Keratinocyte (primary cell): ENCODE measurements around the gene C14orf119.

ENCODE experiments used
- EZH2 ChIP-seq: IDR thresholded peaks from one replicate; pipeline ENCODE4 v1.6.1; 2012; ENCODE audit warnings: inconsistent platforms, mild to moderate bottlenecking, low read length, moderate library complexity
- TF ChIP-seq, protein P1 (sequence below), 3 experiments: IDR thresholded peaks in 1 of 3; conservative IDR thresholded peaks in 1 of 3; optimal IDR thresholded peaks in 1 of 3; 2 replicates in 2 of 3; 3 replicates in 1 of 3; pipeline versions ENCODE3 to v1.5.1; 2011; ENCODE audit warnings: low read length in 3 of 3, mild to moderate bottlenecking in 3 of 3, moderate library complexity in 2 of 3, control low read depth in 1 of 3, inconsistent platforms in 1 of 3; ENCODE audit not compliant: insufficient read depth in 2 of 3; ENCODE audit errors: extremely low read depth in 1 of 3

- no peak for TF ChIP-seq EZH2
- TF ChIP-seq, protein P1, sequence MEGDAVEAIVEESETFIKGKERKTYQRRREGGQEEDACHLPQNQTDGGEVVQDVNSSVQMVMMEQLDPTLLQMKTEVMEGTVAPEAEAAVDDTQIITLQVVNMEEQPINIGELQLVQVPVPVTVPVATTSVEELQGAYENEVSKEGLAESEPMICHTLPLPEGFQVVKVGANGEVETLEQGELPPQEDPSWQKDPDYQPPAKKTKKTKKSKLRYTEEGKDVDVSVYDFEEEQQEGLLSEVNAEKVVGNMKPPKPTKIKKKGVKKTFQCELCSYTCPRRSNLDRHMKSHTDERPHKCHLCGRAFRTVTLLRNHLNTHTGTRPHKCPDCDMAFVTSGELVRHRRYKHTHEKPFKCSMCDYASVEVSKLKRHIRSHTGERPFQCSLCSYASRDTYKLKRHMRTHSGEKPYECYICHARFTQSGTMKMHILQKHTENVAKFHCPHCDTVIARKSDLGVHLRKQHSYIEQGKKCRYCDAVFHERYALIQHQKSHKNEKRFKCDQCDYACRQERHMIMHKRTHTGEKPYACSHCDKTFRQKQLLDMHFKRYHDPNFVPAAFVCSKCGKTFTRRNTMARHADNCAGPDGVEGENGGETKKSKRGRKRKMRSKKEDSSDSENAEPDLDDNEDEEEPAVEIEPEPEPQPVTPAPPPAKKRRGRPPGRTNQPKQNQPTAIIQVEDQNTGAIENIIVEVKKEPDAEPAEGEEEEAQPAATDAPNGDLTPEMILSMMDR (optimal IDR thresholded peaks at IDR 0.05 in 1 of 3, IDR thresholded peaks at IDR 0.05 in 1 of 3, conservative IDR thresholded peaks at IDR 0.05 in 1 of 3; ENCODE audit: extremely low read depth in 1 of 3, insufficient read depth in 2 of 3, low read length in 3 of 3) = no peak
Measured at GRCh38 chr14:23052671-23053070, 42.6 kb upstream of the C14orf119 start.
